ENCODE measurements around the gene DUOXA1.

Gene DUOXA1

DNA sequence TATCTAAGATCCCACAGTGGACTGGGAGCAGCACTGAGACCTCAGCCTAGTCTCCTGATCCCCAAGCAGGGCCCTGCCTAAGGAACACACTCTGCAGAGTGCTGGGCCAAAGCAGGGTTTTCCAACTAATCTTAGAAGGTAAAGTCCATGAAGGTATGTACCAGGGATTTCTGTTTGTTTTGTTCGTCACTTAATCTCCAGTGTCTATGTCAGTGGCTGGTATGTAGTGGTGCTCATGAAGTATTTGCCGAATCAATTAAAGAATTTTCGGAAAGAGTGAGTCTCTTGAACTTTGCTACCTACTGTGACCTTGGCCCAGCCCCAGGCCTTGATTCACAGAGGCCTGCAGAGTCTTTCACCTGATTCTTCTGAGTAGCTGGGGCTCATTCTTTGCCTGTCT lies 1.8 kb upstream of the DUOXA1 start:
- DNase-seq (ENCODE audit: low read depth): no peak

GRCh38 chr15:45130291-45131000 lies 767 bp upstream of the DUOXA1 start:
- no peak for DNase-seq (ENCODE audit: low read depth)

- DNase-seq (ENCODE audit: low read depth): no peak
Measured at GRCh38 chr15:45128971-45129639, 574 bp downstream of the DUOXA1 start.

DNA sequence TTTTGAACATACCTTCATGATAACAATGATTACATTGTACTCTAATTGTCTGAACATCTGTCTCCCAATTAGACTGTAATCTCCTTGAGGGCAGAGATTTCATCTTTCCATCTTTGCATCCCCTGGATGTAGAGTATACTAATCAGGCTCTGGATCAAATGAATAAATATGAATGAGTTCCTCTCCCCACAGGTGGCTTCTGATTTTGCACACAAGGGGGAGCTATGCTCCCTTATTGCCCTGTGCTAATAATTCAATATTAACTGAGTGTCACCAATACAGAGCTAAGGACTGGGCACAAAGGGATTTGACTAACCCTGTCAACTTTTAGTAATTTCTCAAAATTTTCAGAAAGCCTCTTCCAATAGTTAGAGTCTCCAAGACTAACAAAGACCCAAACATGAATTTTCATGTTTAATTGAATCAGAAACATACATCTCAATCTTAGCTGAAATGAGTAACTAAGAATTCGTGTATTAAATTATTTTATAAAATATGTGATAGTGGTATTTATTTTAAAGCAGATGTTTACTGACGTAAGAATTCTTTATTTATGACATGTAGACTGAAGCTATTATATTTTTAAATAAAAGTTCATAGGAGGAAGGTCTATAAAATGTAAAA lies 3.0 kb downstream of the DUOXA1 start:
- DNase-seq (ENCODE audit: low read depth): no peak

DNA sequence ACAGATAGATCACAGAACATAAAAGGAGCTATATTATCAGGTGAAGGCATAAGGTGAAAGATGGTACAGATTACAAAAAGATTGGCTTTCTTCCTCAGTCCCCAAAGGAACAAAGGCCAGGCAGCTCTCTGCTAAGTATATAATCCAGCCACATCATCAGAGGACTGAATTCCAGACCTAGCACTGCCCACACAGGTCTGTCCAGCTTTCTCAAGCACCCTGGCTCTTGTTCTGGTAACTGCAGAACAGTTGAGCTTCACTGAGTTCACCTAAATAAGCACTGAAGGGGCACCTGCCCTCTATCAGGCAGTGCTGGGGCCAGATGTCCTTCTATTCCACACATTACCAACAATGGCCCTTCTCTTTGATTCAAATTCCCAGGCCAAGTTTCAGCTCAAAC lies 6.3 kb downstream of the DUOXA1 start:
- DNase-seq (ENCODE audit: low read depth): no peak

DNA sequence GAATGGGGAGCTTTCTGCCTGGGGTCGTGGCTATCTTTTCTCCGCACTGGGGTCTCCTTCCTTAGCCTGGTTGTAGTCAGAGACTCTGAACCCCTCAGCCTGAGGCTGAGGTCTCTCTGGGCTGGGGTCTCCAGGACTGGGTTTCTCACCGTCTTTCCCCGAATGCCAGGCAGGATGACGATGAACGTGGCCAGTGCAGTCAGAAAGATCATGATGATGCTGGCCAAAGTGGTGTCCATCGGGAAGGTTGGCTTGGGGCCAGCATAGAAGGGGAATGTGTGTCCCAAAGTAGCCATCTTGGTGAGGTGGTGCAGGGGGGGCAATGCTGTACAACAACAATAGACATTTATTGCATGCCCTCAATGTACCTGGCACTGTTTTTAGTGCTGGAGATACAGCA lies 7.0 kb downstream of the DUOXA1 start:
- no peak for DNase-seq (ENCODE audit: low read depth)

DNA sequence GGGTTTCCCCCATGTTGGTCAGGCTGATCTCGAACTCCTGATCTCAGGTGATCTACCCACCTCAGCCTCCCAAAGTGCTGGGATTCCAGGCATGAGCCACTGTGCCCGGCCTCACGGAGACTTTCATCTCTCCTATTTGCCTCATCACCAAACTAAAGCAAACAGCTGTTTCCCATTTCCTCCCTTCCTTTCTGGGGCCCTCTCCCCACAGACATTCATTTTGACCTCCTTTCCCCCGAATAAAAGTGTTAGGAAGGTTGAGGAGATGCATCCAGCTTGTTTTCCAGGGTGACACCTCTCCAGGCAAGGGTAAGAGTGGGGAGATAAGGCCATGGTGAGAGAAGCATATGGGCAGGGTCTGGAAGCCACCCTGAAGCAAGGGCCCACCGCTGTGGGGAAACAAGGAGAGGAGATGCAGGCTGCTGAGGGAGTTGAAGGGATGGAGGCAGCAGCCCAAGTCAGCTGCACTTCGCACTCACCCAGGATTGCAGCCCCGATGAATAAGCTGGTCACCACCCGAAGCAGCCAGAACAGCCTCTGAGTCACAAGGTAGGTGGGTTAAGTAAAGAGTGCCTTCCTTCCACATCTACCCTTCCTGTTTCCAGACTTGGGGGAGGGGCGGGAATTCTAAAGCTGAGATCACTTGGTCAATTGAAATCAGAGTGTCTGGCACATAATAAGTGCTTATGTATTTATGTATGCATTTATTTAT lies 7.8 kb downstream of the DUOXA1 start:
- DNase-seq (ENCODE audit: low read depth): no peak

DNA sequence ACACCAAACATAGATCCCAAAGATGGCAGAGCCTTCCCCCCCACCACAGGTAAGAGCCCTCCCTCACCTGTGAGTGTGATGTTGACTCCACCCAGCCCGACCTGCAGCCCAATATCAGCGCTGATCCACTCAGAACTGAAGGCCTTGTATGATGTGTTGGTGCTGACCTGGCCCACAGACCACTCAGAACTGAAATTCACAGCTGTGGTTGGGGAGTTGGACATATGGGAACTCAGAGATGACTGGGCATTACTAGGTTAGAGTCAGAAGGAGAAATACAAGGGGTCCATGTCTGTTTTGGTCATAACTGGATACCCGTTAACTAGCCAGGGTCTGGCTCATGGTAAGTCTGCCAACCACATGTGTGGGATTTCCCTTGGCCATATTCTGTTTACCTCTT lies 8.7 kb downstream of the DUOXA1 start:
- DNase-seq (ENCODE audit: low read depth): no peak

DNA sequence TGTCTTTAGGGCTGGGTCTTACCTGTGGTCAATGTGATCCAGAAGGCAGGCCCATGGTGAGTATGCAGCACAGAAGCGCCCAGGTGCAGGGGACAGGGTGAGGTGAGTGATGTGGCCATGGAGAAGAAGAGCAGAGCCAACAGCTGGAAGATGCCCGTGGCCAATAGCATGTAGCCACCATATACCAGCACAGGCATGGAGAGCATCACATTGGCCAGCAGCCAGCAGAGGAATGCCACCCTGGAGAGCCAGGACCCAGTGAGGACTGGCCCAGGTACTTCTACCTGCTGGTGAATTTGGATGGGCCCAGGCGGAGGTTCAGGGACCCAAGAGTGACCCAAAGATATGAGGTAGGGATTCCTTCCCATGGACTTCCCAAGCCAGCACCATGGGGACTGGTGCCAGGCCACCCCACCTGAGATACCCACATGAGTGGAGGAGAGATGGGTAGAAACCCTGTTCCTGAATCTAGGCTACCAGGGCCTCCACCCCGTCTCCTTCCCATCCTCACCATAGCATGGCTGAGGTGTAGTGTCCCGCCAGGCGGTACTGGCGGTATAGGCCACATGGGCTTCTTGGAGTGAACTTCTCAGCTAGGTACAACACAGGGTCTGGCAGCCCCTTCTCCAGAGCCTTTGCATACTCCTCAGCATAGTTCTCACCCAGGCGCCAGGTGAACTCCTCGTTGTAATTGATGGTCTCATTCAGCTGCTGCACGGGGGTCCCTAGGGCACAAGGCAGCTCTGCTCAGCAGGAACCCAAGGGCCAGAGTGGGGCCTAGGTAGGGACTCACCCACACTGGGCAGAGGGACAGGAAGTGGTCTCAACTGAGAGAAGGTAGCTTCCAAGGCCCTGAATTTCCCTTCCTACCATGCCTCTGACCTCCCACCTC lies 9.4 kb downstream of the DUOXA1 start:
- DNase-seq (ENCODE audit: low read depth): no peak

DNA sequence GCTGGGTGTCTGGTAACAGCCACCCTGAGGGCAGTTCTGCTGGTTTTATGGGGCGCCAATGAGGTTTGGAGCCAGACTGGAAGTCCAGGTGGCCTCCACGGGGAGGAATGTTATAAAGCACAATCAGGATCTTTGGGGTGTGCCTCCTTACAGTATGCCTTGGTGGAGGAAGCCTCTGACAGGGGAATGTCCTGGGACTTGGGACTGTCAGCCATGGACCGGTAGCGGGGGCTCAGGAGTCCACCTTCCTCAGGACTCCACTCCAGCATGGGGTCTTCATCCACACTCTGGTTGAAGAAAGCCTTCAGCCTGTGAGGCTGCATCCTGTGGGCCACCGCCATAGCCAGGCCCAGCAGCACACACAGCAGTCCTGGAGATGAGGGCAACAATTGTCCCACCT lies 10.7 kb downstream of the DUOXA1 start:
- no peak for DNase-seq (ENCODE audit: low read depth)

DNA sequence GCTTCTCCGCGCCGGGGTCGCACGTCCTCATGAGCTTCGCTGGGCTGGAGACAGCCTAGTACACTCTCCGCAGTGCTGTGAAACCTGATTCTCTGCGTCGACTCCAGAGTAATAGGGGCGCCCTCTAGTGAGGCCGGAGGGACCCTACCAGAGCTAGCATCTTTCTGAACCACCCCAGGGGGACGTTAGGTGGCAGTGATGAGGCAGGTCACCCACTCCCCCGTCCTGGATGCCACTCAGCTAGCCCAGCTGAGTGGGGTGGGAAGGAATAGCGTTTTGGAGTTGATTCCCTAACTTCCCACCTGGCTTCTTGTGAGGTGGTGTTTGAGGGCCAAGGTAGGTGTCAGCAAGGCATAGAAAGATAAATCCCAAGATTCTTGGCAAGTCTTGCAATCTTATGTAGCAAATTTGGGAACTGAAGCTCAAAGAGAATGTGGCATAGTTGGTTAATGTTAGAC lies 11.5 kb downstream of the DUOXA1 start:
- peak; percentile 70 for DNase-seq (ENCODE audit: low read depth)

DNA sequence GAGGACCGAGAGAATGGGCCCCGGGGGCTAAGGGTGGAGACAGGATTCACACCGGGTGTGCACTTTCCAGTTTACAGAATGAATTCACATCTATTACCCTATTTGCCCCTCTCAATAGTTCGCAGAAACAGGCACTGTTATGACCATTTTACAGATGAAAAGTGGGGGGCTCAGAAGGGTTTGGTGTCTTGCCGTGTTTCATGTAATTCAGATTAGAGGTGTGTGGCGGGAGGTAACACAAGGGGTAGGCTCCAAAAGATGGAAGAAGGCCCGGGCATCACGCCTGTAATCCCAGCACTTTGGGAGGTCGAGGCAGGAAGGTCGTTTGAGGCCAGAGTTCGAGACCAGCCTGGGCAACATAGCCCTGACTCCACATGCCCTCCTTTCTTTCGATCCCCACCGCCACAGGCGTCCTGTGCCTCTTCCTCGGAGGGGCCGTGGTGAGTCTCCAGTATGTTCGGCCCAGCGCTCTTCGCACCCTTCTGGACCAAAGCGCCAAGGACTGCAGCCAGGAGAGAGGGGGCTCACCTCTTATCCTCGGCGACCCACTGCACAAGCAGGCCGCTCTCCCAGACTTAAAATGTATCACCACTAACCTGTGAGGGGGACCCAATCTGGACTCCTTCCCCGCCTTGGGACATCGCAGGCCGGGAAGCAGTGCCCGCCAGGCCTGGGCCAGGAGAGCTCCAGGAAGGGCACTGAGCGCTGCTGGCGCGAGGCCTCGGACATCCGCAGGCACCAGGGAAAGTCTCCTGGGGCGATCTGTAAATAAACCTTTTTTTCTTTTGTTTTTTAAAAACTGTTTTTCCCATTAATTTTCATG lies 12.2 kb downstream of the DUOXA1 start:
- DNase-seq (ENCODE audit: low read depth): no peak

DNA sequence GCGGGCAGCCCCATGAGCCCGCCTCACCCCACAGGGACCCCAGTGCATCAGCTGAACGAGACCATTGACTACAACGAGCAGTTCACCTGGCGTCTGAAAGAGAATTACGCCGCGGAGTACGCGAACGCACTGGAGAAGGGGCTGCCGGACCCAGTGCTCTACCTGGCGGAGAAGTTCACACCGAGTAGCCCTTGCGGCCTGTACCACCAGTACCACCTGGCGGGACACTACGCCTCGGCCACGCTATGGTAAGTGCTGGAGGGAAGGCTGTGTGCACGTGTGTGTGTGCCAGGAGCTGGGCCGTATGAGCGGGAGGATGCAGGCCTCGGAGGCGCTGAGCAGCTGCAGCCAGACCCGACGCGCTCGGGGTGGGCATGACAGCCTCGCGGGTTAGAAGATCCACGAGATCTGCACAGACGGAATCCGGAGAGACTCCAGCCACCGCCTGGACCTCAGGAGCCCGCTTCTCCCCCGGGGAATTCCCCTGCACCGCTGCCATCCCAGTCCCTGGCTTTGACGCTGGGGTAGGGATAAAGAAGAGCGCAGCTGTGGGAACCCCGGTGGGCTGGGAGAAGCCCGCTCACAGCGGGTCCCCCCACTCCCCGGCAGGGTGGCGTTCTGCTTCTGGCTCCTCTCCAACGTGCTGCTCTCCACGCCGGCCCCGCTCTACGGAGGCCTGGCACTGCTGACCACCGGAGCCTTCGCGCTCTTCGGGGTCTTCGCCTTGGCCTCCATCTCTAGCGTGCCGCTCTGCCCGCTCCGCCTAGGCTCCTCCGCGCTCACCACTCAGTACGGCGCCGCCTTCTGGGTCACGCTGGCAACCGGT lies 13.0 kb downstream of the DUOXA1 start:
- no peak for DNase-seq (ENCODE audit: low read depth)

GRCh38 chr15:45116006-45116481 lies 13.6 kb downstream of the DUOXA1 start:
- DNase-seq (ENCODE audit: low read depth): no peak

DNA sequence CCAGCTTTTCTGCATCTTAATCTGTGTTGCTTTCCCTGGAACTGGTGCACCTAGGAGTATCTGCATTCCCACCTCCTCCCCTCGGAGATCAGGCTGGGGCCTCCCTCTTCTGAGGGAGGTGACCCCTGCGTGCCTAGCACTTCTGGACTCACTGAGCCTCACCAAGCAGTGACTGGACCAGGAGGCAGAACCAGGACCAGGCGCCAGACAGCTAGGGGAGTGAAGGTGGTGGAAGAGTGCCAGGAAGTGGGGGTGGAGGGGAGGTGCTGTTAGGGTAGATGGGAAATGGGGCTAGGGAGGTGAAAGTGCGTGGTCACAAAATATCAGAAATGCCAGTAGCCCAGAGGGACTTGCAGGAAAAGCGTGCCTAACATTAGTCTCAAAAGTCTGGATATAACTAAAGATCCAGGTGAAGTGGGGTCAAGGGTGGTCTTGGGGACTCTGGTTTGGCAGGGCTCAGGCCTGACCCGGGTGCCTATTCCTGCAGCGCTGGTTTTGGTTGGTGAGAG lies 14.3 kb downstream of the DUOXA1 start:
- DNase-seq (ENCODE audit: low read depth): no peak

- no peak for DNase-seq (ENCODE audit: low read depth)
Measured at GRCh38 chr15:45114751-45115085, 15.0 kb downstream of the DUOXA1 start.

GRCh38 chr15:45114076-45114750 lies 15.5 kb downstream of the DUOXA1 start, which contains the start of the genes DUOX2 and DUOXA2:
Gene DUOX2, minus strand, starts transcription at chr15:45114172. Its CDS starts 761 bp downstream, at chr15:45113411.
Gene DUOXA2, plus strand, starts transcription at chr15:45114326. Its CDS starts 280 bp downstream, at chr15:45114606.
- DNase-seq (ENCODE audit: low read depth): no peak

GRCh38 chr15:45113380-45113990 lies 16.2 kb downstream of the DUOXA1 start:
- DNase-seq (ENCODE audit: low read depth): no peak

Measured in stimulated activated CD8-positive, alpha-beta memory T cell treated with anti-CD3 and anti-CD28 coated beads, Interleukin-7, amount 100 ng/mL, for 24 hours (primary cell).